ENCODE results near the gene COQ8B. TPM values are rescaled to one million over a fixed set of nuclear protein-coding genes. Genes with fewer than 3 reads are reported as not detected.

COQ8B gene
- total RNA-seq, 4 donors from 2014 or later, result 34.5 to 57.7 (median 45.3) TPM

- no peak overlapping the region for H3K4me3 ChIP-seq
- TF ChIP-seq POLR2A (IDR thresholded peaks at IDR 0.05; ENCODE audit: low read depth), result no peak
- TF ChIP-seq CTCF (IDR thresholded peaks at IDR 0.05), result no peak
- no peak for TF ChIP-seq POLR2AphosphoS5 (IDR thresholded peaks at IDR 0.05)
- DNase-seq (ENCODE audit: extremely low spot score), result no peak
- H3K9me3 ChIP-seq, result no peaks in the 10 kb centered on the region
- WGBS, result 91% methylated on average over 6 of the region's 6 CpGs
- H3K27ac ChIP-seq (replicated peaks in 1 of 4), result no peak overlapping the region
- intact Hi-C loops (cut with DNase I), result no loop called here
- H3K27me3 ChIP-seq, result no peaks in the 10 kb centered on the region
- peaks cover 27 to 94% (median 74%) of the 10 kb centered on the region in 4 donors for H3K36me3 ChIP-seq
- H3K4me1 ChIP-seq, result peaks cover 12 to 18% (median 13%) of the 10 kb centered on the region in 4 donors
Observed at GRCh38 chr19:40701758-40702157, 14.9 kb downstream of the COQ8B start.

- TF ChIP-seq POLR2AphosphoS5 (IDR thresholded peaks at IDR 0.05) (no peak), CTCF (IDR thresholded peaks at IDR 0.05) (no peak), EP300 (IDR thresholded peaks at IDR 0.05) (no peak), POLR2A (IDR thresholded peaks at IDR 0.05; ENCODE audit: low read depth) (no peak)
- H3K4me3 ChIP-seq, result no peak overlapping the region
- H3K36me3 ChIP-seq, result peaks cover 27 to 97% (median 80%) of the 10 kb centered on the region in 4 donors
Observed at GRCh38 chr19:40700083-40700482, 16.6 kb downstream of the COQ8B start.

DNA sequence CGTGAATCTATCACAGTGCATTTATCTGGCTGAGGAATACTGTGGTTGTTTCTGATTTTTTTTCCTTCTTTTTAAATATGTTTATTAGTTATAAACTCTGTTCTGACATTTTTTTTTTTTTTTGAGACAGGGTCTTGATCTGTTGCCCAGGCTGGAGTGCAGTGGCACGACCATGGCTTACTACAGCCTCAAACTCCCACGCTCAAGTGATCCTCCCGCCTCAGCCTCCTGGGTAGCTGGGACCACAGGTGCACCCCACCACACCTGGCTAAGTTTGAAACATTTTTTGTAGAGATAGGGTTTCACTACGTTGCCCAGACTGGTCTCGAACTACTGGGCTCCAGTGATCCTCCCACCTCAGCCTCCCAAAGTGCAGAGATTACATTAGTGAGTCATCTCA, 19.7 kb downstream of the COQ8B start:
- Histone ChIP-seq H3K4me1 (peaks cover 0 to 3% (median 2%) of the 10 kb centered on the region in 4 donors), H3K36me3 (peaks cover 16 to 96% (median 78%) of the 10 kb centered on the region in 4 donors), H3K4me3 (no peak overlapping the region), H3K27me3 (no peaks in the 10 kb centered on the region), H3K9me3 (no peaks in the 10 kb centered on the region), H3K27ac (replicated peaks in 1 of 4) (no peak overlapping the region)
- no peak for DNase-seq (ENCODE audit: extremely low spot score)
- intact Hi-C loops (cut with DNase I), result no loop called here
- WGBS, result 92% methylated on average over 6 of the region's 6 CpGs
- TF ChIP-seq POLR2A (IDR thresholded peaks at IDR 0.05; ENCODE audit: low read depth), result no peak

More at GRCh38 chr19:40700083-40700482, 16.6 kb downstream of the COQ8B start:
- H3K27ac ChIP-seq (replicated peaks in 1 of 4), result no peak overlapping the region
- DNase-seq (ENCODE audit: extremely low spot score), result no peak
- peaks cover 5 to 18% (median 13%) of the 10 kb centered on the region in 4 donors for H3K4me1 ChIP-seq
- no peaks in the 10 kb centered on the region for H3K9me3 ChIP-seq
- WGBS, result 90% methylated on average over 4 of the region's 9 CpGs
- intact Hi-C loops (cut with DNase I), result no loop called here
- no peaks in the 10 kb centered on the region for H3K27me3 ChIP-seq

GRCh38 chr19:40695881-40696280, 20.8 kb downstream of the COQ8B start:
- Histone ChIP-seq H3K4me1 (peaks cover 8 to 14% (median 12%) of the 10 kb centered on the region in 4 donors), H3K36me3 (peaks cover 14 to 87% (median 71%) of the 10 kb centered on the region in 4 donors), H3K27me3 (peaks cover 0 to 3% (median 0%) of the 10 kb centered on the region in 4 donors), H3K27ac (replicated peaks in 1 of 4) (no peak overlapping the region), H3K4me3 (no peak overlapping the region), H3K9me3 (no peaks in the 10 kb centered on the region)
- TF ChIP-seq EP300 (IDR thresholded peaks at IDR 0.05) (no peak), CTCF (IDR thresholded peaks at IDR 0.05) (no peak), POLR2AphosphoS5 (IDR thresholded peaks at IDR 0.05) (no peak), POLR2A (IDR thresholded peaks at IDR 0.05; ENCODE audit: low read depth) (no peak)
- intact Hi-C loops (cut with DNase I), result no loop called here
- DNase-seq (ENCODE audit: extremely low spot score), result no peak
- WGBS, result 87% methylated on average over 5 of the region's 5 CpGs

DNA sequence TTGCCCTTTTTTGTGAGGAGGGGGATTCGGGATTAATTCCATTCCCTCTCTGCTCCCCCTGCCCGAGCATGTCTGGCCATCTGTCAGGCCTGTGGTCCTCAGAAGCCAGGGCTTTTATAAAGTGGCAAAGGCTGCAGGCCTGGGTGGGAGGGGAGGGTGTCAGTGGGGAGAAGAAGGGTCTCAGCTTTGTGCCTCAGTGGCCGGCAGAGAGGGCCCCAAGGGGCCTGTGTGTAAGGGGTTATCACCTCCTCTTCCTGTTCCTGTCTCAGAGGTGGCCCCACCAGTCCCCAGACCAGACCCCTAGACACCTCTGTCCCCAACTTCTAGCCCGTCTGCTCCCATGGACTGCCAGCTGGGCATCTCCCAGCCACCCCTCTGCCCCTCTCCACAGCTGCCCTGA, 22.8 kb downstream of the COQ8B start:
- H3K36me3 ChIP-seq, result peaks cover 14 to 68% (median 54%) of the 10 kb centered on the region in 4 donors
- TF ChIP-seq POLR2AphosphoS5 (IDR thresholded peaks at IDR 0.05) (no peak), CTCF (IDR thresholded peaks at IDR 0.05) (no peak), EP300 (IDR thresholded peaks at IDR 0.05) (no peak)
- no peak for DNase-seq (ENCODE audit: extremely low spot score)
- intact Hi-C loops (cut with DNase I), result no loop called here
- H3K27me3 ChIP-seq, result peaks cover 0 to 3% (median 0%) of the 10 kb centered on the region in 4 donors
- no peak overlapping the region for H3K4me3 ChIP-seq
- peaks cover 12 to 30% (median 28%) of the 10 kb centered on the region in 4 donors for H3K4me1 ChIP-seq
- WGBS, result 92% methylated on average over 4 of the region's 4 CpGs
- no peak overlapping the region for H3K27ac ChIP-seq (replicated peaks in 1 of 4)
- no peaks in the 10 kb centered on the region for H3K9me3 ChIP-seq
